ENCODE measurements around the gene TRPM1. TPM values are rescaled to one million over a fixed set of nuclear protein-coding genes. Genes with fewer than 3 reads are reported as not detected.

Gene TRPM1
- total RNA-seq, 1 donor from 2014 or later = 0.93 TPM

GRCh38 chr15:30984118-30984517 lies 117.4 kb downstream of the TRPM1 start:
- no peak for DNase-seq (ENCODE audit: low spot score)

GRCh38 chr15:30979457-30979856 lies 122.1 kb downstream of the TRPM1 start:
- DNase-seq (ENCODE audit: low spot score) = no peak

GRCh38 chr15:30978328-30978727 lies 123.2 kb downstream of the TRPM1 start:
- no peak for DNase-seq (ENCODE audit: low spot score)

GRCh38 chr15:30974112-30974511 lies 127.4 kb downstream of the TRPM1 start:
- no peak for DNase-seq (ENCODE audit: low spot score)

GRCh38 chr15:30973379-30973778 lies 128.1 kb downstream of the TRPM1 start:
- no peak for DNase-seq (ENCODE audit: low spot score)

- DNase-seq (ENCODE audit: low spot score) = no peak
Measured at GRCh38 chr15:30969724-30970123, 131.8 kb downstream of the TRPM1 start.

GRCh38 chr15:30963681-30964080 lies 137.8 kb downstream of the TRPM1 start:
- DNase-seq (ENCODE audit: low spot score) = no peak

- DNase-seq (ENCODE audit: low spot score) = no peak
Measured at GRCh38 chr15:30962659-30963058, 138.9 kb downstream of the TRPM1 start.

GRCh38 chr15:30962079-30962478 lies 139.4 kb downstream of the TRPM1 start:
- DNase-seq (ENCODE audit: low spot score) = no peak

- DNase-seq (ENCODE audit: low spot score) = no peak
Measured at GRCh38 chr15:30958219-30958618, 143.3 kb downstream of the TRPM1 start.

GRCh38 chr15:30956216-30957124 lies 145.1 kb downstream of the TRPM1 start:
- DNase-seq (ENCODE audit: low spot score) = no peak

GRCh38 chr15:30954674-30955073 lies 146.9 kb downstream of the TRPM1 start:
- no peak for DNase-seq (ENCODE audit: low spot score)

GRCh38 chr15:30953731-30954378 lies 147.7 kb downstream of the TRPM1 start:
- no peak for DNase-seq (ENCODE audit: low spot score)

- no peak for DNase-seq (ENCODE audit: low spot score)
Measured at GRCh38 chr15:30953183-30953582, 148.3 kb downstream of the TRPM1 start.

Small RNAs within 50 kb of the gene (microRNA-seq; reads per million reads assigned to microRNA genes)
- 4.4 reads per million for gene MIR211 (ENCODE audit: borderline number of aligned reads)

Other genes starting within 250 kb of the TRPM1 start
- gene FAN1, start 197.8 kb downstream of the TRPM1 start, total RNA-seq = 6.3 TPM
- 36.3 TPM for gene MTMR10, start 110.1 kb downstream of the TRPM1 start, total RNA-seq
- gene KLF13, start 225.1 kb upstream of the TRPM1 start, total RNA-seq = 41.8 TPM